ENCODE measurements around the gene TREX2. TPM values are rescaled to one million over a fixed set of nuclear protein-coding genes. Genes with fewer than 3 reads are reported as not detected.
A peak's percentile ranks its signal among the peaks of the same experiment; 100 is the strongest.

TREX2 gene
- total RNA-seq, 1 donor from 2014 or later, result not detected

- H3K36me3 ChIP-seq, result no peaks in the 10 kb centered on the region
- intact Hi-C loops (cut with micrococcal nuclease), result no loop called here
- peaks cover 23% of the 10 kb centered on the region for H3K4me1 ChIP-seq
- H3K9me3 ChIP-seq (replicated peaks), result no peaks in the 10 kb centered on the region
- no peak overlapping the region for H3K4me3 ChIP-seq
- H3K27ac ChIP-seq (replicated peaks), result peak overlapping the region; percentile 52
- no peak for TF ChIP-seq CTCF (IDR thresholded peaks at IDR 0.05; ENCODE audit: borderline replicate concordance)
- no peak for DNase-seq
- peaks cover 5% of the 10 kb centered on the region for H3K27me3 ChIP-seq (ENCODE audit: low read depth)
Measured at GRCh38 chrX:153492543-153492942, 46.7 kb upstream of the TREX2 start.

- no peaks in the 10 kb centered on the region for H3K9me3 ChIP-seq (replicated peaks)
- no peak for DNase-seq
- H3K27me3 ChIP-seq (ENCODE audit: low read depth), result peaks cover 5% of the 10 kb centered on the region
- peaks cover 23% of the 10 kb centered on the region for H3K4me1 ChIP-seq
- intact Hi-C loops (cut with micrococcal nuclease), result no loop called here
- no peak for TF ChIP-seq CTCF (IDR thresholded peaks at IDR 0.05; ENCODE audit: borderline replicate concordance)
- H3K4me3 ChIP-seq, result no peak overlapping the region
- H3K36me3 ChIP-seq, result no peaks in the 10 kb centered on the region
- H3K27ac ChIP-seq (replicated peaks), result peak overlapping the region; percentile 52
Measured at GRCh38 chrX:153491918-153492317, 46.1 kb upstream of the TREX2 start.

- TF ChIP-seq CTCF (IDR thresholded peaks at IDR 0.05; ENCODE audit: borderline replicate concordance), result no peak
- Histone ChIP-seq H3K27me3 (ENCODE audit: low read depth) (peaks cover 5% of the 10 kb centered on the region), H3K4me3 (no peak overlapping the region), H3K4me1 (peaks cover 22% of the 10 kb centered on the region), H3K36me3 (no peaks in the 10 kb centered on the region), H3K27ac (replicated peaks) (peak overlapping the region; percentile 52), H3K9me3 (replicated peaks) (no peaks in the 10 kb centered on the region)
- DNase-seq, result no peak
- intact Hi-C loops (cut with micrococcal nuclease), result no loop called here
Measured at GRCh38 chrX:153491351-153491914, 45.6 kb upstream of the TREX2 start.

GRCh38 chrX:153490217-153490930, 44.5 kb upstream of the TREX2 start:
- intact Hi-C loops (cut with micrococcal nuclease), result no loop called here
- Histone ChIP-seq H3K9me3 (replicated peaks) (no peaks in the 10 kb centered on the region), H3K4me1 (peaks cover 19% of the 10 kb centered on the region), H3K4me3 (no peak overlapping the region), H3K36me3 (no peaks in the 10 kb centered on the region), H3K27ac (replicated peaks) (peak overlapping the region; percentile 52), H3K27me3 (ENCODE audit: low read depth) (no peaks in the 10 kb centered on the region)
- DNase-seq, result no peak
- TF ChIP-seq CTCF (IDR thresholded peaks at IDR 0.05; ENCODE audit: borderline replicate concordance), result no peak

- TF ChIP-seq CTCF (IDR thresholded peaks at IDR 0.05; ENCODE audit: borderline replicate concordance), result no peak
- peaks cover 19% of the 10 kb centered on the region for H3K4me1 ChIP-seq
- H3K36me3 ChIP-seq, result no peaks in the 10 kb centered on the region
- H3K27ac ChIP-seq (replicated peaks), result peak overlapping the region; percentile 81
- DNase-seq, result peak; percentile 65
- intact Hi-C loops (cut with micrococcal nuclease), result no loop called here
- no peaks in the 10 kb centered on the region for H3K9me3 ChIP-seq (replicated peaks)
- no peaks in the 10 kb centered on the region for H3K27me3 ChIP-seq (ENCODE audit: low read depth)
- no peak overlapping the region for H3K4me3 ChIP-seq
Measured at GRCh38 chrX:153488231-153488914, 42.5 kb upstream of the TREX2 start.
